ENCODE measurements around the gene NDUFS6.

GRCh38 chr5:1763960-1764605 is 37.1 kb upstream of the NDUFS6 start:
- no peak for TF ChIP-seq PATZ1 (CRISPR knock-in tag; IDR thresholded peaks at IDR 0.05; ENCODE audit: borderline replicate concordance)
- no peak for TF ChIP-seq ZNF8 (CRISPR knock-in tag; IDR thresholded peaks at IDR 0.05)
- no peak for TF ChIP-seq ZC3H10 (CRISPR knock-in tag; IDR thresholded peaks at IDR 0.05)
- TF ChIP-seq ESRRG (CRISPR knock-in tag; IDR thresholded peaks at IDR 0.05): no peak
- TF ChIP-seq RARB (CRISPR knock-in tag; IDR thresholded peaks at IDR 0.05): no peak
- no peak for TF ChIP-seq ZFP30 (CRISPR knock-in tag; IDR thresholded peaks at IDR 0.05)

Measured in SK-N-SH treated with all-trans-retinoic acid at 6 μM for 48 hours (cell line).